Measurements from ENCODE around the gene WIPF2.

The WIPF2 gene

GRCh38 chr17:40326014-40326831 is 107.1 kb downstream of the WIPF2 start:
- DNase-seq (ENCODE audit: low spot score), result no peak

GRCh38 chr17:40326832-40327199 is 107.7 kb downstream of the WIPF2 start:
- no peak for DNase-seq (ENCODE audit: low spot score)

DNA sequence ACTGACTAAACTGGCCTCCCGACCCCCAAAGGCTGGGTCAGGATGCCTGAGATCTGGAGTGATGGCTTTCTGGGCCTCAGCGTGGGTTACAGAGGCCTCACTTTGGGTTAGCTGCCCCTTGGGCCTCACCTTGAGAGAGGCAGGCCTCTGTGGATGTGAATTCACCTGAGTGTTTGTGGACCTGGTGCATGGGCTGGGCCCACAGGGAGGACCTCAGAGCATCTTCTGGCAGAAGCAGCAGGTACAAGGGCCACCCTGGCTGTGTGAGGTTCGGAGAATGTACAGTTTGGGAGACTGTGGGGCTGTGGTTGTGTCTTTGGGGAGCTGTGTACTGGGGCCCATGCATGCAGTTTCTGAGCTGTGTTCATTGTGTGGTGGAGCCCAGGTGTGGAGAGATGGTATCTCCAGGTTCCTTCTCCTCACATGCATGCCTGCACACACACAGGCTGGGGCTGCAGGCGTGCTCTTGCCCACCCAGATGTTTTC is 108.2 kb downstream of the WIPF2 start:
- DNase-seq (ENCODE audit: low spot score), result no peak

DNA sequence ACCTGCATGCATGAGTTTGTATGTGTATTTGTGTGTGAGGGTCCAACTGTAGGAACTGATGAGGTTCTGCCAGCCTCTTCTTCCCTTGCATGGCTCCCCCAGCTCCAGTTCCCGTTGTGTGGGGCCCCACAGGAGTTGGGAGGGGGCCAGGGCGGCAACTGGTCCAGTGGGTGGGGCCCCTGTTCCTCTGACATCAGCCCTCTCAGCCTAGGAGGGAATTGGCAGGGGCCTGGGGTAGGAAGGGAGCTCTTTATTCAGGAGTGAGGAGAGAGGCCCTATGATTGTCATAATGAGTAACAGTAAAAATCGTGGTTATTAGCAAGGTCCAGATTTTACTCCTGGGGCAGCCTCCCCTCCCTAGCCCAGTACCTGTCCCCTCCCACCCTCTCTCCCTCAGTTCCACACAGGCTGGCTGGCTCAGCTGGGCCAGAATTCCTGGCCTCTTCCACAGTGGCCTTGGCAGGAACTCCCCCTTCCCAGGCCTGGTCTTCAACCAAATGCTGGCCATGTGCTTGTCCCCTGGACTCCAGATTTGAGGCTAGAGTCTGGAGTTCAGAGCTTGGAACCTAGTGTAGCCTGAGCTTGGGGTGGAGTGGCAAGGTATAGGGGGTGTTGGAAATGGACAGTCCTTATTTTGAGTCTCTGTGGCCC is 108.8 kb downstream of the WIPF2 start:
- no peak for DNase-seq (ENCODE audit: low spot score)

DNA sequence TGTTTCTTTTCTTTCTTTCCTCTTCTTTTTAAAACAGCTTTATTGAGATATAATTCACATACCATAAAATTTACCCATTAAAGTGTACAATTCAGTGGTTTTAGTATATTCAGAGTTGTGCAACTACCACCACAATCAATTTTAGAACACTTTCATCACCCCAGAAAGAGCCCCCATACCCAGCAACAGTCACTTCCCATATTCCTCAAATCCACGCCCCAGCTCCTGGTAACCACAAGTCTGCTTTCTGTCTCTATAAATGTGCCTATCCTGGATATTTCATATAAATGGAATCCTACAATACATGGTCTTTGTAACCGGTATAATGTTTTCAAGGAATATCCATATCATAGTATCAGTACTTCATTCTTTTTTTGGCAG is 109.3 kb downstream of the WIPF2 start:
- DNase-seq (ENCODE audit: low spot score), result no peak

- DNase-seq (ENCODE audit: low spot score), result no peak
These were observed 111.0 kb downstream of the WIPF2 start for GRCh38 chr17:40329839-40330794.

GRCh38 chr17:40330850-40331470 is 111.9 kb downstream of the WIPF2 start:
- no peak for DNase-seq (ENCODE audit: low spot score)

GRCh38 chr17:40331743-40332641 is 112.9 kb downstream of the WIPF2 start:
- DNase-seq (ENCODE audit: low spot score), result no peak
